GM12874 (cell line): ENCODE data around the gene SLC6A19.

Experiments
- TF ChIP-seq, protein P1 (sequence below): IDR thresholded peaks from 2 replicates; pipeline ENCODE4 v1.5.1; 2011; ENCODE audit warnings: low read depth, mild to moderate bottlenecking, control low read depth, low read length, moderate library complexity; ENCODE audit not compliant: insufficient read depth

Gene SLC6A19

DNA sequence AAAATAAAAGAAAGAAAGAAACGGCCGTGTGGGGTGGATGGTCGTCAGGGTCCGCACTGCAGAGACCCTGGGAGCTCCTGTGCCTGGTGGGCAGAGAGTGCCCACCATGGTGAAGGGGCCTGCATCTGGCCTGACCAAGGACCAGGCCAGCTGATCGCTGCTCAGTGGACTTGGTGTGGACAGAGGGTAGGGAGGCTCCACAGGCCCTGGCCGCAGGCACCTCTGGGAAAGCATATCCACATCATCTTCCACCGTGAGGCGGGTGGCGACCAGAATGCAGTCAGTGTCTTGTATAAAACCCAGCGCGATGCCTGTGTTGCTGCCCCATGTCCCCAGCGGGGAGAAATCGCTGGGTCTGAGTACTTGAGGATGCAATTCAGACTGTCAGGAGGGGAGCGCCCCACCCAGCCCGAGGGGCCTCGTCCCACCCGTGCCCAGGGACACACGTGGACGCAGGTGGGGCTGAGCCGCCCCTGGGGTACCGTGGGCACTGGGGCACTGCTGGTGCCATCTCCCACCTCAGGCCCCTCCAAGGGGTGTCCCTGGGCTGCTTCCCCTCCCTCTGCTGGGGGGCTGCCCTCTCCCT, 27.8 kb upstream of the SLC6A19 start:
- TF ChIP-seq, protein P1, sequence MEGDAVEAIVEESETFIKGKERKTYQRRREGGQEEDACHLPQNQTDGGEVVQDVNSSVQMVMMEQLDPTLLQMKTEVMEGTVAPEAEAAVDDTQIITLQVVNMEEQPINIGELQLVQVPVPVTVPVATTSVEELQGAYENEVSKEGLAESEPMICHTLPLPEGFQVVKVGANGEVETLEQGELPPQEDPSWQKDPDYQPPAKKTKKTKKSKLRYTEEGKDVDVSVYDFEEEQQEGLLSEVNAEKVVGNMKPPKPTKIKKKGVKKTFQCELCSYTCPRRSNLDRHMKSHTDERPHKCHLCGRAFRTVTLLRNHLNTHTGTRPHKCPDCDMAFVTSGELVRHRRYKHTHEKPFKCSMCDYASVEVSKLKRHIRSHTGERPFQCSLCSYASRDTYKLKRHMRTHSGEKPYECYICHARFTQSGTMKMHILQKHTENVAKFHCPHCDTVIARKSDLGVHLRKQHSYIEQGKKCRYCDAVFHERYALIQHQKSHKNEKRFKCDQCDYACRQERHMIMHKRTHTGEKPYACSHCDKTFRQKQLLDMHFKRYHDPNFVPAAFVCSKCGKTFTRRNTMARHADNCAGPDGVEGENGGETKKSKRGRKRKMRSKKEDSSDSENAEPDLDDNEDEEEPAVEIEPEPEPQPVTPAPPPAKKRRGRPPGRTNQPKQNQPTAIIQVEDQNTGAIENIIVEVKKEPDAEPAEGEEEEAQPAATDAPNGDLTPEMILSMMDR = no peak

DNA sequence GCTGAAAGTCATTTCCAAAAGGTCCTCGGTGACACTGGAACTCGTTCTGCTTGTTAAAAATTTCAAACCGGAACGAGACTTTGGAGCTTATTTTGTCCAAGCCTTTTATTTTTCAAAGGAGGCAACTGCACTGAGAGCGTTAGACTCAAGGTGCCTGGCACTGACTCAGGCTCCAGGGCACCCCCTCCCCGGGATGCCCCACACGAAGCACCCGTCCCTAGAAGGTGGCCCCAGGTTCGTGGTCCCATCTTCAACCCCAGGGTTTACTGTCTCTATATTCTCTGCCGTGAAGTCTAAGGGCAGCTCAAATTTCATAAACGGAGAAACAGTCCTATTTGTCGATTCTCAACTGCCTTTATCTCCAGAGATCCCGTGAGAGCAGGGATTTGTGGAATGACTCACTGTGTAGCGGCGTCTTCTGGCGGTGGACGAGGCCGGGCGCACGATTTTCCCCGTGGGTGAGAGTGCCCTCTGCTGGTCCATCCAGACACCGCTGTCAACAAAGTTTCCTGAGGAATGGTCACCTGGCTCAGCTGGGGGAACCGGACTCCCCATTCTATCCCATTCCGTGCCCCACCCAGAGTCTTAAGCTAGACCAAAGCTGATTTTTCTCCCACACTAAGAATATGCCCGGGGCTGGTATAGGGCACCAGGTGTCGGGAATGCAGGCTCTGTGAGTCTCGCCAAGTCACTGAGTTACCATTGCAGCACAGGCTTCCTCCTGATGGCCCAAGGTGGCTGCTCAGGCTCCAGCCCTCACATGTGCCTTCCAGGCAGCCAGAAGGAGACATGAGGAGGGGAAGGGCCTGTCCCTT, 27.1 kb upstream of the SLC6A19 start:
- TF ChIP-seq, protein P1 = peak; percentile 88

DNA sequence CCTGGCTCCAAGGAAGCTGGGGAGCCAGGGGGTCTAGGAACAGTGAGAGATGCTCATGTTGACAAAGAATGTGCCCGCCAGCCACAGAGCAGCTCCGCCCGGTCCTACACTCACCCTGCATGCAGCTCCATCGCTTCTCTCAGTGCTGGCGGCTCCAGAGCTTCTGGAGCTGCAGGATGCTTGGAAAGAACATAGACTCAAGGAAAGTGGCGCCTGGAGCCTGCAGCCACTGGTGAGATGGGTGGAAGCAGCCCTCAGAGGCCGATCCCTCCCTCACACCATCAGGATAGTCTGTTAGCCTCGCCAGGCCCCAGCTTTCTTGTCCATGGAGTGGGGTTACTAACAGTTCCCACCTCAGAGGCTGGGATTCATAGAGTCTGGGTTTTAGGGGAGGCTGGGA, 26.4 kb upstream of the SLC6A19 start:
- TF ChIP-seq, protein P1 = no peak

DNA sequence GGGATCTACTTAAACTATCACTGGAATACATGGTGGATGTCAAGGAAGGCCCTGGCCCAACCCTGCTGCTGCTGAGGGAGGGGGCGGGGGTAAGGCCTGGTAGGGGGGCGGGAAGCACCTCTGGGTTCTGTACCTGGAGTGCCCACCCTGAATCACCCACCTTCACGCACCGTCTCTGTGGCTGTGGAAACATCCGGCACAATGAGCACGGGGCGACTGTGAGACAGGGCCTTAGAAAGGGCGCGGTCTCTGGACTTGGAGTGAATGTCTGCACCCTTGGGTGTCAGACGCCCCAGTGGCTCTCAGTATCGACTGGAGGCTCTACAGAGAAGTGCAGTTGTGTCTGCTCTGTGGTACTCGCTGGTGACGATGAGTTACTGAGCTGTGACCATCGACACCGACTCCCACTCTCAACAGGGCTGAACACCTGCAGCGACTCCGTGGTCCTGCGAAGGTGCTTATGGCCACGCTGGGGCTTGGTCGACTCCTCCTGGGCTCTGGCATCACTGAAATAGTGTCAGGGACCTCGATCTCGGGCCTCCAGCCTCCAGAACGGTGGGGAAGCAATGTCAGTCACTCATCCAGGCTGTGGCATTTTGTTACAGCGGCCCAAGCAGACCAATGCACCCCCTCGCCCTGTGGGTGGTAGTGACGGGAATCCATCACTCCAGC, 25.5 kb upstream of the SLC6A19 start:
- TF ChIP-seq, protein P1 = no peak

DNA sequence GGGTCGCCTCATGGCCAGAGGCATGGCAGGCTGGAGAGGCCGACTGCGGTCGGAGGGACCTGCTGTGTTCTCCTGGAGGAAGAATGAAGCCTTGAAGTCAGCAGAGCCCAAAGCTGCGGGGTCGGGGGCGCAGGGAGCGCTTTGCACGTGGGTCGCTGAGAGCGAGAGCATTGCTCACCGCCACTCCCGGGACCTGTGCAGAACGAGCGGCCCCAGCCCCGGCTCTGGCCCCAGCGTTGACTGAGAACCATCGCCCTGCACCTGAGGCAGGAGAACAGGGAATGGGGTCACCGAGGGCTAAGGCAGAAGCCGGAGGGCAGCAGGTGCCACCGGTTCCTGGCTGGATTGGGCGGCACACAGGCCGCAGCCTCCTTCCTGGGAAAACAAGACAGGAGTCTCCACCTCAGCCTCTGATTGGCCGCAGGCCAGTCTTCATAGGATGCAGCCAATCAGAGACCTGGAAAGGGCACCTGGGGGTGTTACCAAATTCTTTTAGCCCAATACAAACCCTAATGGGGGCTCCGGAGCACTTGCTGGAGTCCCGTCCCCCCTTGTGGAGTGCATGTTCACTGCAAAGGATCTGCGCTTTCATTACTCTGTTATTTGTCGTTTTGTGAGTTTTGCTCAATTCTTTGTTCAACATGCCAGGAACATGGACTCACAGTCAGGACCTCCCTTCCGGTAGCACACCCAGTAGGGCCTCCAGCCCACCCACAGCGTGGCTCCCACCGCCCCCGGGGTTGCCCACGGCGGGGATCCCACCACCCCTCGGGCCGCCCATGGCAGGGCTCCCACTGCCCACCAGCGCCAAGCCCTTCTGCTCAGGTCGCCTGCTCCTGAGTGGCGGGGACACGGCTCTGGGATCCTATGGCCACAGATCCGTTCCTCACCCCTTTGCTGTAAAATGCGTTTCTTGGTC, 24.7 kb upstream of the SLC6A19 start:
- TF ChIP-seq, protein P1 = no peak

DNA sequence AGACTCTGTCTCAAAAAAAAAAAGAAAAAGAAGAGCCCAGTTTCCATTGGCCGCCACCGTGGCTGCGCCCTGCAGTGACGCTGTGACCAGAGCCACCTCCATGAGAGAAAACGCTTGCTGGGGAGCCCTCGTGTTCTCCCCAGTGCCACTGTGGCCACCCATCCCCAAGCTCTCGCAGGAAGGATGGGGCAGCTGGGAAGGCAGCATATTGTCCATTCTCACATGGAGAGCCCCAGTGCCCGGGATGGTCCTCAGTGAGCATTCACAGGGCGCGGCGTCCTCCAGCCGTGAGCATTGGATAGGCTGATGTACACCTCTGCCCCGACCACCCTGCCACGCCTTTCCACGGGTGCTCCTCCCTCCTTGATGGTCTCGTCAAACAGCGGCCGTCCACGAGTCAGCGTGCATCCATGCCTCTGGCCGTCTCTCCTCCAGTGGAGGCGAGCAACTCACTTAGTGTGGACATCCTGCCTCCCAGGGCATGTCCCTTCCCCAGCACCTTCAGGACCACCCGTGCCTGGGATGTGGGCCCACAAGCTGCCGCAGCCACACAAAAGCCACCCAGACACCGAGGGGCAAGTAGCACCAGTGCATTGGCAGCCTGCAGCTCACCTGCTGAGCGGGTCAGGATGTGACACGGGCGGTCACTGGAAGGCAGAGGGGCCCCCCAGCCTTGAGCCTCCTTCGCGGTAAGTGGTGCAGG, 23.4 kb upstream of the SLC6A19 start:
- TF ChIP-seq, protein P1 = no peak
